ENCODE measurements around the gene NOXRED1. TPM values are rescaled to one million over a fixed set of nuclear protein-coding genes. Genes with fewer than 3 reads are reported as not detected.

NOXRED1 gene
- total and polyA plus RNA-seq, 2 experiments from 2014 or later = 0.06 TPM; not detected in 1

- H3K36me3 ChIP-seq = no peaks in the 10 kb centered on the region
- H3K27me3 ChIP-seq = no peaks in the 10 kb centered on the region
- H3K4me1 ChIP-seq (ENCODE audit: low read depth) = no peaks in the 10 kb centered on the region
- peak; percentile 12 to 65 for DNase-seq (ENCODE audit: low read depth in 1 of 2, low spot score in 1 of 2)
- H3K4me3 ChIP-seq = no peak overlapping the region
- H3K27ac ChIP-seq = no peak overlapping the region
- no peaks in the 10 kb centered on the region for H3K9me3 ChIP-seq (ENCODE audit: low read depth)
- TF ChIP-seq CTCF (IDR thresholded peaks at IDR 0.05; ENCODE audit: low read depth, low read length) = no peak
These were observed 14.2 kb downstream of the NOXRED1 start for GRCh38 chr14:77409131-77409533.

- no peaks in the 10 kb centered on the region for H3K36me3 ChIP-seq
- no peak overlapping the region for H3K4me3 ChIP-seq
- TF ChIP-seq CTCF (IDR thresholded peaks at IDR 0.05; ENCODE audit: low read depth, low read length) = no peak
- H3K27ac ChIP-seq = no peak overlapping the region
- DNase-seq (ENCODE audit: low read depth in 1 of 2, low spot score in 1 of 2) = peak in 1 of 2 donors; percentile 77
- no peaks in the 10 kb centered on the region for H3K27me3 ChIP-seq
- no peaks in the 10 kb centered on the region for H3K9me3 ChIP-seq (ENCODE audit: low read depth)
- no peaks in the 10 kb centered on the region for H3K4me1 ChIP-seq (ENCODE audit: low read depth)
These were observed 16.2 kb downstream of the NOXRED1 start for GRCh38 chr14:77407158-77407557.

DNA sequence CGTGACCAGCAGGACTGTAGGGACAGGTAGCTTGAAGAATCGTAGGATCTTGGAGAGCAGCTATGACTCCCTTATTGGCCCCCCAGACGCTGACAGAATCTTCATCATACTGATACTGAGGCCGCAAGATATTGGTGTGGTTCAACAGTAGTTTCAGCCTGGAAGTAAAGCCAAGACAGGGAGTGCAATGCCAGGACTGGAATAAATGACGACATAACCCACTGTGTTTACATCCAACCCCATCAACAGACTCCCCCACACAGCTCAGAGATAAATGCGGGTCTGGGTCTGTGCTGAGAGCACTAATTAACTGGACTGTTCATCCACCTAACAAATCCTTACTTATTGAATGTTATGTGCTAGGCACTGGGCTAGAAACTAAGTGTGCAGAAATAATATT lies 16.6 kb downstream of the NOXRED1 start:
- no peaks in the 10 kb centered on the region for H3K9me3 ChIP-seq (ENCODE audit: low read depth)
- DNase-seq (ENCODE audit: low read depth in 1 of 2, low spot score in 1 of 2) = peak in 1 of 2 donors; percentile 95
- TF ChIP-seq CTCF (IDR thresholded peaks at IDR 0.05; ENCODE audit: low read depth, low read length) = no peak
- no peaks in the 10 kb centered on the region for H3K27me3 ChIP-seq
- no peak overlapping the region for H3K27ac ChIP-seq
- H3K4me3 ChIP-seq = no peak overlapping the region
- no peaks in the 10 kb centered on the region for H3K36me3 ChIP-seq
- H3K4me1 ChIP-seq (ENCODE audit: low read depth) = no peaks in the 10 kb centered on the region

- Histone ChIP-seq H3K27me3 (no peaks in the 10 kb centered on the region), H3K36me3 (no peaks in the 10 kb centered on the region), H3K9me3 (ENCODE audit: low read depth) (no peaks in the 10 kb centered on the region), H3K4me3 (no peak overlapping the region), H3K27ac (no peak overlapping the region), H3K4me1 (ENCODE audit: low read depth) (no peaks in the 10 kb centered on the region)
- DNase-seq (ENCODE audit: low read depth in 1 of 2, low spot score in 1 of 2) = peak in 1 of 2 donors; percentile 56
- TF ChIP-seq CTCF (IDR thresholded peaks at IDR 0.05; ENCODE audit: low read depth, low read length) = no peak
These were observed 17.2 kb downstream of the NOXRED1 start for GRCh38 chr14:77406086-77406485.

- TF ChIP-seq CTCF (IDR thresholded peaks at IDR 0.05; ENCODE audit: low read depth, low read length) = no peak
- Histone ChIP-seq H3K27ac (no peak overlapping the region), H3K4me1 (ENCODE audit: low read depth) (no peaks in the 10 kb centered on the region), H3K27me3 (no peaks in the 10 kb centered on the region), H3K9me3 (ENCODE audit: low read depth) (no peaks in the 10 kb centered on the region), H3K36me3 (no peaks in the 10 kb centered on the region), H3K4me3 (no peak overlapping the region)
- no peak for DNase-seq (ENCODE audit: low read depth in 1 of 2, low spot score in 1 of 2)
These were observed 19.6 kb downstream of the NOXRED1 start for GRCh38 chr14:77403768-77404167.

DNA sequence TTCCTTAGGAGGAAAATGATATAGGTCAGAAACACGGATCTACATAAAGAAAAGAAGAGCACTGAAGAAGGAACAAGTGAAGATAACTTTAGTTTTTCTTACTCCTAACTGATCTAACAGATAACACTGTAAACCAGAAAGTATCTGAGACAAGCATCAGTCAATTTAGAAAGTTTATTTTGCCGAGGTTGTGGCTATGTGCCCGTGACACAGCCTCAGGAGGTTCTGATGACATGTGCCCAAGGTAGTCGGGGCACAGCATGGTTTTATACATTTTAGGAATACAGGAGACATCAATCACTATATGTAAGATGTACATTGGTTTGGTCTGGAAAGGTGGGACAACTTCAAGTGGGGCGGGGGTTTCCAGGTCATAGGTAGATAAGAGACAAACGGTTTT lies 23.1 kb downstream of the NOXRED1 start:
- Histone ChIP-seq H3K9me3 (ENCODE audit: low read depth) (no peaks in the 10 kb centered on the region), H3K27ac (no peak overlapping the region), H3K36me3 (no peaks in the 10 kb centered on the region), H3K4me3 (no peak overlapping the region), H3K27me3 (no peaks in the 10 kb centered on the region), H3K4me1 (ENCODE audit: low read depth) (no peaks in the 10 kb centered on the region)
- DNase-seq (ENCODE audit: low read depth in 1 of 2, low spot score in 1 of 2) = no peak
- TF ChIP-seq CTCF (IDR thresholded peaks at IDR 0.05; ENCODE audit: low read depth, low read length) = no peak

Measured in cardiac muscle cell (in vitro differentiated cells and primary cell).